Muscle layer of colon (tissue), 2 donors: ENCODE data around the gene PIGL.

Experiments
- H3K27ac ChIP-seq: one replicate; pipeline ENCODE4 v1.7.0; 2013; ENCODE audit warnings: low read depth, mild to moderate bottlenecking, low read length, moderate library complexity
- H3K27me3 ChIP-seq, 2 donors: one replicate each; pipeline ENCODE4 v1.7.0; 2013; ENCODE audit warnings: low read length in 2 of 2, mild to moderate bottlenecking in 2 of 2; ENCODE audit not compliant: insufficient read depth in 2 of 2, control insufficient read depth in 1 of 2
- H3K36me3 ChIP-seq: one replicate; pipeline ENCODE4 v1.7.0; 2013; ENCODE audit warnings: mild to moderate bottlenecking, low read length; ENCODE audit not compliant: insufficient read depth
- H3K4me1 ChIP-seq: one replicate; pipeline ENCODE4 v1.7.0; 2013; ENCODE audit warnings: mild to moderate bottlenecking, low read length; ENCODE audit not compliant: insufficient read depth
- H3K4me3 ChIP-seq, 2 donors: one replicate each; pipeline ENCODE4 v1.7.0; 2013; ENCODE audit warnings: low read length in 2 of 2, low read depth in 1 of 2, mild to moderate bottlenecking in 1 of 2, moderate library complexity in 1 of 2
- H3K9ac ChIP-seq: one replicate; pipeline ENCODE4 v1.7.0; 2013; ENCODE audit warnings: low read length
- H3K9me3 ChIP-seq: one replicate; pipeline ENCODE4 v1.7.0; 2013; ENCODE audit warnings: mild to moderate bottlenecking, low read length
- donor health status: abdominal sarcoma.
- donor health status: Adenocarcinoma of cecum.

Gene PIGL

GRCh38 chr17:16364625-16365024 is 147.6 kb downstream of the PIGL start:
- Histone ChIP-seq H3K9me3 (no peaks in the 10 kb centered on the region), H3K36me3 (no peaks in the 10 kb centered on the region), H3K27ac (no peak overlapping the region), H3K27me3 (no peaks in the 10 kb centered on the region), H3K4me1 (no peaks in the 10 kb centered on the region), H3K4me3 (no peak overlapping the region), H3K9ac (no peak overlapping the region)

- H3K27ac ChIP-seq, result no peak overlapping the region
- no peak overlapping the region for H3K9ac ChIP-seq
- no peaks in the 10 kb centered on the region for H3K27me3 ChIP-seq
- no peak overlapping the region for H3K4me3 ChIP-seq
- no peaks in the 10 kb centered on the region for H3K36me3 ChIP-seq
- H3K9me3 ChIP-seq, result no peaks in the 10 kb centered on the region
- no peaks in the 10 kb centered on the region for H3K4me1 ChIP-seq
Observed at GRCh38 chr17:16371742-16372141, 154.7 kb downstream of the PIGL start.

DNA sequence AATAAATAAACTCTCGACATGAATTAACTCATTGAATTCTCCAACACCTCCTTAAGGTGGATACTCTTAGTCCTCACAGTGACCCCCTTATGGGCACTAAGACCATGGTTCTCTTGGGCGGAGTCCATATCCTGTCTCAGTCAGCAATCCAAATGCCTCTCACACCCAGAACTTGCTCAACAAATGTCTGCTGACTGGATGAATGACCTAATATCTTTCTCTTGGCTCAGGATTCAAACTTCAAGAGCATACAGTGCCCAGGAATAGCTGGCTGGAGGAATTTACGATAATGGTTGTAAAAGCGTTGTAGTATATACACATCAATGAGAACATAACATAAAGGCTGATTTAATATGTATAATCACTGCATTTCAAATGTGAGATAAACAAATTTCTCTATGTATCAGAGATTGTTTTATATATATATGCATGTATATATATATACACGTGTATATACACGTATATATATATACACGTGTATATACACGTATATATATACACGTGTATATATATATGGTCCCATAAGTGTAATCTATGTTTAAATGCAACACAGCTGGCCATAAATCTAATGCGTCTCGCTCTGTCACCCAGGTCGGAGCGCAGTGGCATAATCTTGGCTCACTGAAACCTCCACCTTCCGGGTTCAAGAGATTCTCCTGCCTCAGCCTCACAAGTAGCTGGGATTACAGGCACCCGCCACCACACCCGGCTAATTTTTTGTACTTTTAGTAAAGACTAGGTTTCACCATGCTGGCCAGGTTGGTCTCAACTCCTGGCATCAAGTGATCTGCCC is 157.3 kb downstream of the PIGL start:
- no peaks in the 10 kb centered on the region for H3K4me1 ChIP-seq
- H3K27me3 ChIP-seq, result no peaks in the 10 kb centered on the region
- H3K4me3 ChIP-seq, result no peak overlapping the region
- H3K9ac ChIP-seq, result no peak overlapping the region
- H3K36me3 ChIP-seq, result no peaks in the 10 kb centered on the region
- no peak overlapping the region for H3K27ac ChIP-seq
- no peaks in the 10 kb centered on the region for H3K9me3 ChIP-seq
